GM18511 (cell line): Measurements from ENCODE around the gene RIC8A.
"Not testable (repeated sequence)": the region's sequence is repeated elsewhere in the genome, so short reads cannot be mapped to it uniquely, and the experiment has no call there.

Experiments
- ATAC-seq: cut with Tn5 transposase; IDR thresholded peaks from one replicate; pipeline ENCODE4 v1.9.1; 2021; ENCODE audit warnings: mild to moderate bottlenecking, moderate library complexity; ENCODE audit not compliant: unreplicated experiment

The RIC8A gene

GRCh38 chr11:217704-218103, 10.2 kb downstream of the RIC8A start:
- ATAC-seq, result no peak

GRCh38 chr11:218815-219593, 11.5 kb downstream of the RIC8A start:
- no peak for ATAC-seq

- not testable (repeated sequence) for ATAC-seq
Observed at GRCh38 chr11:220641-221215, 13.2 kb downstream of the RIC8A start.

GRCh38 chr11:221539-221938, 14.0 kb downstream of the RIC8A start:
- ATAC-seq, result no peak

- no peak for ATAC-seq
Observed at GRCh38 chr11:221998-222789, 14.7 kb downstream of the RIC8A start.

- ATAC-seq, result no peak
Observed at GRCh38 chr11:223026-223789, 15.7 kb downstream of the RIC8A start.

- no peak for ATAC-seq
Observed at GRCh38 chr11:223884-224283, 16.4 kb downstream of the RIC8A start.

- ATAC-seq, result no peak
Observed at GRCh38 chr11:224424-224823, 16.9 kb downstream of the RIC8A start.

GRCh38 chr11:225734-226453, 18.4 kb downstream of the RIC8A start:
- ATAC-seq, result no peak

- no peak for ATAC-seq
Observed at GRCh38 chr11:227824-228379, 20.4 kb downstream of the RIC8A start.

GRCh38 chr11:230431-230830, 22.9 kb downstream of the RIC8A start:
- no peak for ATAC-seq

- ATAC-seq, result no peak
Observed at GRCh38 chr11:232783-233565, 25.5 kb downstream of the RIC8A start.

GRCh38 chr11:235180-235579, 27.7 kb downstream of the RIC8A start:
- no peak for ATAC-seq

GRCh38 chr11:235609-235996, 28.1 kb downstream of the RIC8A start:
- peak; percentile 32 for ATAC-seq

GRCh38 chr11:235997-236773, 28.7 kb downstream of the RIC8A start, which contains the start of gene SIRT3:
Gene SIRT3 (minus strand): TSS chr11:236342. CDS start chr11:236328, 14 bp downstream.
- ATAC-seq, result peak; percentile 88

- peak; percentile 86 for ATAC-seq
Observed at GRCh38 chr11:236774-237767, 29.6 kb downstream of the RIC8A start, which contains the start of gene PSMD13. Gene PSMD13 (plus strand): TSS chr11:236976. CDS start chr11:237050, 74 bp downstream.

- not testable (repeated sequence) for ATAC-seq
Observed at GRCh38 chr11:238346-238745, 30.8 kb downstream of the RIC8A start.
